ENCODE results near the gene C1orf159.
"Not testable (repeated sequence)": the region's sequence is repeated elsewhere in the genome, so short reads cannot be mapped to it uniquely, and the experiment has no call there.

Gene C1orf159

GRCh38 chr1:1063945-1064831 lies 51.7 kb downstream of the C1orf159 start:
- H3K9me3 Mint-ChIP-seq = no peaks in the 10 kb centered on the region
- H3K27me3 Mint-ChIP-seq = peaks cover 66% of the 10 kb centered on the region
- H3K4me3 Mint-ChIP-seq = peak overlapping the region; percentile 17
- H3K36me3 Mint-ChIP-seq (ENCODE audit: low read depth) = no peaks in the 10 kb centered on the region
- intact Hi-C loops (cut with micrococcal nuclease) = loop anchor here (2.0 kb wide), 1 partner anchor 79 kb away; no protein-coding TSS in a partner anchor
- H3K4me1 Mint-ChIP-seq (ENCODE audit: low read depth) = peaks cover 56% of the 10 kb centered on the region
- H3K27ac Mint-ChIP-seq = no peak overlapping the region

- Mint-ChIP-seq H3K27me3 (peaks cover 69% of the 10 kb centered on the region), H3K9me3 (no peaks in the 10 kb centered on the region), H3K4me1 (ENCODE audit: low read depth) (peaks cover 62% of the 10 kb centered on the region), H3K27ac (no peak overlapping the region), H3K4me3 (no peak overlapping the region), H3K36me3 (ENCODE audit: low read depth) (no peaks in the 10 kb centered on the region)
- intact Hi-C loops (cut with micrococcal nuclease) = no loop called here
These were observed 52.5 kb downstream of the C1orf159 start for GRCh38 chr1:1063261-1063944.

- Mint-ChIP-seq H3K36me3 (ENCODE audit: low read depth) (no peaks in the 10 kb centered on the region), H3K9me3 (no peaks in the 10 kb centered on the region), H3K4me3 (peak overlapping the region; percentile 17), H3K4me1 (ENCODE audit: low read depth) (peaks cover 64% of the 10 kb centered on the region), H3K27me3 (peaks cover 69% of the 10 kb centered on the region), H3K27ac (no peak overlapping the region)
- intact Hi-C loops (cut with micrococcal nuclease) = no loop called here
These were observed 53.3 kb downstream of the C1orf159 start for GRCh38 chr1:1062348-1063163.

- H3K9me3 Mint-ChIP-seq = no peaks in the 10 kb centered on the region
- intact Hi-C loops (cut with micrococcal nuclease) = no loop called here
- H3K4me1 Mint-ChIP-seq (ENCODE audit: low read depth) = peaks cover 64% of the 10 kb centered on the region
- peaks cover 72% of the 10 kb centered on the region for H3K27me3 Mint-ChIP-seq
- H3K36me3 Mint-ChIP-seq (ENCODE audit: low read depth) = no peaks in the 10 kb centered on the region
- no peak overlapping the region for H3K27ac Mint-ChIP-seq
- H3K4me3 Mint-ChIP-seq = peak overlapping the region; percentile 17
These were observed 54.1 kb downstream of the C1orf159 start for GRCh38 chr1:1061682-1062345.

- H3K4me3 Mint-ChIP-seq = peak overlapping the region; percentile 54
- H3K9me3 Mint-ChIP-seq = no peaks in the 10 kb centered on the region
- H3K27ac Mint-ChIP-seq = no peak overlapping the region
- intact Hi-C loops (cut with micrococcal nuclease) = no loop called here
- peaks cover 78% of the 10 kb centered on the region for H3K27me3 Mint-ChIP-seq
- H3K36me3 Mint-ChIP-seq (ENCODE audit: low read depth) = peaks cover 2% of the 10 kb centered on the region
- peaks cover 58% of the 10 kb centered on the region for H3K4me1 Mint-ChIP-seq (ENCODE audit: low read depth)
These were observed 55.4 kb downstream of the C1orf159 start for GRCh38 chr1:1060281-1061000.

GRCh38 chr1:1059494-1060280 lies 56.2 kb downstream of the C1orf159 start:
- Mint-ChIP-seq H3K9me3 (no peaks in the 10 kb centered on the region), H3K27ac (no peak overlapping the region), H3K27me3 (peaks cover 75% of the 10 kb centered on the region), H3K4me1 (ENCODE audit: low read depth) (peaks cover 54% of the 10 kb centered on the region), H3K4me3 (peak overlapping the region; percentile 70), H3K36me3 (ENCODE audit: low read depth) (peaks cover 9% of the 10 kb centered on the region)
- intact Hi-C loops (cut with micrococcal nuclease) = no loop called here

GRCh38 chr1:1058921-1059493 lies 56.9 kb downstream of the C1orf159 start:
- peaks cover 49% of the 10 kb centered on the region for H3K4me1 Mint-ChIP-seq (ENCODE audit: low read depth)
- H3K36me3 Mint-ChIP-seq (ENCODE audit: low read depth) = peaks cover 14% of the 10 kb centered on the region
- H3K4me3 Mint-ChIP-seq = peak overlapping the region; percentile 70
- intact Hi-C loops (cut with micrococcal nuclease) = no loop called here
- H3K27ac Mint-ChIP-seq = no peak overlapping the region
- H3K27me3 Mint-ChIP-seq = peaks cover 70% of the 10 kb centered on the region
- H3K9me3 Mint-ChIP-seq = no peaks in the 10 kb centered on the region

GRCh38 chr1:1058088-1058905 lies 57.6 kb downstream of the C1orf159 start:
- peaks cover 63% of the 10 kb centered on the region for H3K27me3 Mint-ChIP-seq
- H3K4me3 Mint-ChIP-seq = peak overlapping the region; percentile 70
- peaks cover 21% of the 10 kb centered on the region for H3K36me3 Mint-ChIP-seq (ENCODE audit: low read depth)
- no peaks in the 10 kb centered on the region for H3K9me3 Mint-ChIP-seq
- intact Hi-C loops (cut with micrococcal nuclease) = no loop called here
- no peak overlapping the region for H3K27ac Mint-ChIP-seq
- H3K4me1 Mint-ChIP-seq (ENCODE audit: low read depth) = peaks cover 42% of the 10 kb centered on the region

- intact Hi-C loops (cut with micrococcal nuclease); H3K4me3 Mint-ChIP-seq; H3K9me3 Mint-ChIP-seq; H3K27ac Mint-ChIP-seq: not testable (repeated sequence)
- Mint-ChIP-seq H3K36me3 (ENCODE audit: low read depth) (peaks cover 27% of the 10 kb centered on the region), H3K4me1 (ENCODE audit: low read depth) (peaks cover 36% of the 10 kb centered on the region), H3K27me3 (peaks cover 57% of the 10 kb centered on the region)
These were observed 58.2 kb downstream of the C1orf159 start for GRCh38 chr1:1057769-1058087.

GRCh38 chr1:1055841-1056736 lies 59.8 kb downstream of the C1orf159 start:
- no peak overlapping the region for H3K27ac Mint-ChIP-seq
- intact Hi-C loops (cut with micrococcal nuclease) = no loop called here
- H3K36me3 Mint-ChIP-seq (ENCODE audit: low read depth) = peaks cover 41% of the 10 kb centered on the region
- peaks cover 27% of the 10 kb centered on the region for H3K4me1 Mint-ChIP-seq (ENCODE audit: low read depth)
- peaks cover 42% of the 10 kb centered on the region for H3K27me3 Mint-ChIP-seq
- no peak overlapping the region for H3K4me3 Mint-ChIP-seq
- H3K9me3 Mint-ChIP-seq = no peaks in the 10 kb centered on the region

GRCh38 chr1:1054971-1055370 lies 60.9 kb downstream of the C1orf159 start:
- Mint-ChIP-seq H3K36me3 (ENCODE audit: low read depth) (peaks cover 53% of the 10 kb centered on the region), H3K4me3 (no peak overlapping the region), H3K4me1 (ENCODE audit: low read depth) (peaks cover 16% of the 10 kb centered on the region), H3K27ac (no peak overlapping the region), H3K9me3 (no peaks in the 10 kb centered on the region), H3K27me3 (peaks cover 33% of the 10 kb centered on the region)
- intact Hi-C loops (cut with micrococcal nuclease) = no loop called here
